NCI-H345 (cell line): Measurements from ENCODE around the gene IPO4.

ENCODE experiments used
- DNase-seq: peaks from one replicate; lab custom pipeline; 2025; lab: John Stamatoyannopoulos, UW

IPO4 gene

GRCh38 chr14:24176599-24176998, 12.0 kb downstream of the IPO4 start:
- no peak for DNase-seq

- no peak for DNase-seq
Measured at GRCh38 chr14:24172871-24173281, 15.7 kb downstream of the IPO4 start.

DNA sequence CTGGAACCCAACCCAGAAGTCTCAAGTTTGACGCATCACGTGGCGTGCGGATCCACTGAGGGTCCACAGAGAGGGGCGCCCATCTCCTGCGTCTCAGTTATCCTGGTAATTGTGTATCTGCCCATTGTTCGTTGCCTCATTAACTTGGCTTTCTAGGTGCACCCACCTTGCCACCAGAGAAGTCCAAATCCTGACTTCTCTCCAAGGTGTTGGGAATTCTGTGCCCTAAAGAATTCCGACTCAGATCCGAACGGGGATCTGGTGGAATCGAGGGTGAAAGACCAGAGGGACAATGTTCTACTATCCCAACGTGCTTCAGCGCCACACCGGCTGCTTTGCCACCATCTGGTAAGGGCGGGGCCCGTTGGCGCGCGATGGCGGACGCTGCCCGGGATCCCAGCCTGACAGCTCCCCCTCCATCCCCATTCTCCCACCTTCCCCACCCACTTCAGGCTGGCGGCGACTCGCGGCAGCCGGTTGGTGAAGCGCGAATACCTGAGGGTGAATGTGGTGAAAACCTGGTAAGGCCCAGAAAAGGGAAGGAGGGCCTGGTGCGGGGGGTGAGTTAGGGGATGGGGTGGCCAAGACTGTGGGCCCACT, 16.3 kb downstream of the IPO4 start:
- no peak for DNase-seq

- peak; percentile 92 for DNase-seq
Measured at GRCh38 chr14:24171422-24172260, 17.0 kb downstream of the IPO4 start, which contains the start of gene REC8. TSS of gene REC8 (plus strand) at chr14:24172080. CDS start at chr14:24172553, 473 bp downstream.

DNA sequence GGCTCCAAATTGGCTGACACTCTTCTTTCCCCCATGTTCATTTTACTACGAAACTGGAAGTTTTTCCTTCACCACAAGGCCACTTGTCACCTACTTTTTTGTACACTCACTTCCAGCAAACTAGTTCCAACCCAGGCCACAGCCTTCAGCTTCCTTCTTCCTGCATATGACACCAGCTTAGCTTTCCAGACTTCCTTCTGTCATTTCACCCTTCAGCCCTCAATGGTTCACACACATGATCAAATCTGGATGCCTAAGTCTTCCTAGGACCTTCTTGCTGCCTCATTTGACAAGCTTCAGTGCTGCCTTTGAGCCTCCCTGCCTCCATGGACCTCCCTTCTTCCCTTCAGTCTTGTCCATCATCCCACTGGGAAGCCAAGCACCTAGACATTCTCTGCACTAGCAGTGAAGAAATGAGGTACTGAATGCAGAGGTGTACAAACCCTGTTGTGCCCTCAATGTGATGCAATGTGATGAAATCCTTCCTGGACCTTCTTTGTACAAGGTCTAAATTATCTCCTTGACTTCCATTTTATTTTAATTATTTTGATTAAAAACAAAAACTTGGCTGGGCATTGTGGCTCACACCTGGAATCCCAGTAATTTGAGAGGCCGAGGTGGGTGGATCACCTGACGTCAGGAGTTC, 21.0 kb downstream of the IPO4 start:
- DNase-seq: no peak

DNA sequence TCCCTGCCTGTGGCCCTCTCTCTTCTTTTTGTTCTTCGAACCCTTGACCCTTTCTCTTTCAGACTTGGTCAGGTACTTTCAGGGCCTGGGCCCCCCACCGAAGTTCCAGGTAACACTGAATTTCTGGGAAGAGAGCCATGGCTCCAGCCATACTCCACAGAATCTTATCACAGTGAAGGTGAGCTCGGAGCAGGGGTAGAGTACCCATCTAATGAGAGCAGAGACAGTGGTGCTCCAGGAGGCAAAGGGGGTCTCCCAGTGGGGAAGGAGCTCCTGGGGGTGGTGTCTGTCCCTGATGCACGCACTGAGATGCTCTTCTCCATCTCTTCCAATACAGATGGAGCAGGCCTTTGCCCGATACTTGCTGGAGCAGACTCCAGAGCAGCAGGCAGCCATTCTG, 22.8 kb downstream of the IPO4 start:
- DNase-seq: no peak

GRCh38 chr14:24164518-24164991, 24.1 kb downstream of the IPO4 start:
- DNase-seq: no peak

DNA sequence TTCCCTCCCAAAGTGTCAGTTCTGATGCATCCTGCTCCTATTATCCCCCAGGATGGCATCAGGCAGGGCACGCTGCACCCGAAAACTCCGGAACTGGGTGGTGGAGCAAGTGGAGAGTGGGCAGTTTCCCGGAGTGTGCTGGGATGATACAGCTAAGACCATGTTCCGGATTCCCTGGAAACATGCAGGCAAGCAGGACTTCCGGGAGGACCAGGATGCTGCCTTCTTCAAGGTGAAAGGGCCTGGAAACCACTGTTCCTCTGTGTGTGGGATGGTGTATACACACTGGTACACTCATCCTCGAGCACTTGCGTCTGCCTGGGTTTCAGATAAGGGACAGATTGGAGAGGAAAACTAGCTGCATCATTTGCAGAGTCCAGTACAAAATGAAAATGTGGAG, 26.5 kb downstream of the IPO4 start:
- no peak for DNase-seq

DNA sequence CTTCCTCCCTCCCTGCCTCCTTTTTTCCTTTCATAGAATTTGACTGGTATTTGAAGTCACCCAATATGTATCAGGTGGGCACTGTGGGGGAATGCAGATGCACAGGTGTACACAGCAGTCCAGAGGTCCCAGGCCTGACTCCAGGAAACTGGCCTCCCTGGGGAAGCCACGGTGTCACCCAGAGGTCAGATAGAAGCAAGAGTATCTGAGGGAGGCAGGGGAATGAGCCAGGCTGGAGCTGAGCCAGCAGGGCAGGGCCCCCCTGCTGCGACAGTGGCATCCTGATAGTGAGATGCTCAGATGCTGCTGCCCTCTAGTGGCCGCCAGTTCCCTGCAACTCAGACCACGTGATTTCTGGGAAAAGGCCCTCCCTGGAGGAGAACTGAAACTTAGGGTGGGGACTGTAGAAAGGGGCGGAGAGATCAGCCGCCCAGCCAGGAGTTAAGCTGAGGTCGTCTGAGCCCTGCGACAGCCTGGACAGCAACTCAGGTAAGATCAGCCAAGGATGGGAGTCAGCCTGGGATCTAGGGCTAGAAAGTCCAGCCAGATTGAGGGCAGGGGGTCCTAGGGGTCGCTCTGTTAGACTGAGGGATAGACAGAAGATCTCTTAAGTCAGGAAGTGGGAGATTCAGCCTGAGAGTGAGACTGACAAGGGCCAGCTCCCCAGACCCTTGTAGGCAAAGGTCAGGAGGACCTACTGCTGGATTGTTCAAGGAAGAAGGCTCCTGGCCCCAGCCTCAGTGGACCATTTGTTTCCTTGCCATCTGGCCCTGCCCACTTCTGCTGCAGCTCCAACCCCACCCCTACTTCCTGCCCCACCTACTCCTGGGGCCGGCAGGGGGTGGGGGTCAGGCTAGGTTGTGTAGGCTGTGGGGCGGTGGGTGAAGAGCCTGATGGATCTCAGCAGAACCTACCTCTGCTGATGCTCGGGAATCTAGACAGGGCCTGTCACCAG, 27.5 kb downstream of the IPO4 start, which contains the start of gene IRF9:
TSS of gene IRF9 (plus strand) at position 416 of the 955 bp plus-strand sequence. CDS start 880 bp downstream, outside the sequence.
- peak; percentile 96 for DNase-seq

DNA sequence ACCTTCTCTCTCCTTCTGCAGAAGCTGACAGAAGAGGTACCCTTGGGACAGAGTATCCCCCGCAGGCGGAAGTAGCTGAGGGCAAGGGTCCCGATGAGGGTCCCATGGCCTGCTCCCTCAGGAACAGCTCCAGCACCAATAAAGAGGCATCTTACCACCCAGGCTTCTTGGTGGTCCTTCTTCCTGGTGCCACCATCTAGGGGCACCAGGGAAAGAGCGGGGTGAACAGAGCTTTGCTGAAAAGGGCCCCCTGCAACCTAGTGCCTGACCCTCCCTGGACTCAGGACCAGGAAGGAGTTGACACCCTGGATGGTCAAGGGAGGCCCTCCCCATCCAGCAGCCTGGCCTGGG, 28.1 kb downstream of the IPO4 start:
- no peak for DNase-seq

GRCh38 chr14:24159777-24160498, 28.7 kb downstream of the IPO4 start:
- no peak for DNase-seq

- no peak for DNase-seq
Measured at GRCh38 chr14:24157331-24157730, 31.3 kb downstream of the IPO4 start.

DNA sequence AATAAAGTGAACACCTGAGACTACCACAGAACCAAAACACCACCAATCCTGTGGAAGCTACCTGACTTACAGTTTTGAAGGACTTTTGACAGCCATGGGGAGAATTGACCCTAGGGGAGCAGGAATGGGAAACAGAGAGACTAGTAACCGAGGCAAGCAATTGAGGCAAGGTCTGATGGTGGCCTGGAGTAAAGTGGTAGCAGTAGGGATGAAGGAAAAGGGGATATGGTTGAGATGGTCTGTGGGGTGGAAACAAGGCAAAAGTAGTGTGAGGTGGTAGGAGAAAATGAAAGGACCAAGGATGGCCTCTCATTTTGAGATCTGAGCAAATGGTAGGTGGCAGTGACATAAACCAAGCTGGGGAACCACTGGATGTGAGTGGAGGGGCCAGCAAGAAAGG, 31.8 kb downstream of the IPO4 start:
- no peak for DNase-seq

DNA sequence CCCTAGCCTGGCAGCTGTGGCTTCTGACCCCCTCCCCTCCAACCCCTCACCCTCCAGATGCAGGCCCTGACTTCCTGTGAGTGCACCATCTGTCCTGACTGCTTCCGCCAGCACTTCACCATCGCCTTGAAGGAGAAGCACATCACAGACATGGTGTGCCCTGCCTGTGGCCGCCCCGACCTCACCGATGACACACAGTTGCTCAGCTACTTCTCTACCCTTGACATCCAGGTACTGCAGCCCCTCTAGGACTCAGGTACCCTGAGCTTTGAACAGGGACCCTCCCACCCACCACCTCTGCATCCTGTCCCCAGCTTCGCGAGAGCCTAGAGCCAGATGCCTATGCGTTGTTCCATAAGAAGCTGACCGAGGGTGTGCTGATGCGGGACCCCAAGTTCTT, 33.5 kb downstream of the IPO4 start:
- DNase-seq: no peak

DNA sequence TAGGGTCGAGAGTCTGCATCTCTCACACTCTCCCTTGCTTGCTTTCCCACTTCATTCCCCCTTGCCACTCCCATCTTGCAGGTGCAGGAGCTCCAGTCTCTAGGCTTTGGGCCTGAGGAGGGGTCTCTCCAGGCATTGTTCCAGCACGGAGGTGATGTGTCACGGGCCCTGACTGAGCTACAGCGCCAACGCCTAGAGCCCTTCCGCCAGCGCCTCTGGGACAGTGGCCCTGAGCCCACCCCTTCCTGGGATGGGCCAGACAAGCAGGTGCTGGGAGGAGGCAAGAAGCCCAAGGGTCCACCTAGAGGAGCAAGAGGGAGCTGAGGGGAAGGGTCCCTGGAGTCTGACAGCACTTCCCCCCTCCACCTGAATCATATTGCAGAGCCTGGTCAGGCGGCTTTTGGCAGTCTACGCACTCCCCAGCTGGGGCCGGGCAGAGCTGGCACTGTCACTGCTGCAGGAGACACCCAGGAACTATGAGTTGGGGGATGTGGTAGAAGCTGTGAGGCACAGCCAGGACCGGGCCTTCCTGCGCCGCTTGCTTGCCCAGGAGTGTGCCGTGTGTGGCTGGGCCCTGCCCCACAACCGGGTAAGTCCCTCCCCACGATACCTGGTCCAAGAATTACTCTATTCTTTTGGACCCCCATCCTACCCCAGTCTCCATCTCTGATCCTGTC, 37.1 kb downstream of the IPO4 start:
- no peak for DNase-seq

GRCh38 chr14:24150993-24151392, 37.6 kb downstream of the IPO4 start:
- no peak for DNase-seq

DNA sequence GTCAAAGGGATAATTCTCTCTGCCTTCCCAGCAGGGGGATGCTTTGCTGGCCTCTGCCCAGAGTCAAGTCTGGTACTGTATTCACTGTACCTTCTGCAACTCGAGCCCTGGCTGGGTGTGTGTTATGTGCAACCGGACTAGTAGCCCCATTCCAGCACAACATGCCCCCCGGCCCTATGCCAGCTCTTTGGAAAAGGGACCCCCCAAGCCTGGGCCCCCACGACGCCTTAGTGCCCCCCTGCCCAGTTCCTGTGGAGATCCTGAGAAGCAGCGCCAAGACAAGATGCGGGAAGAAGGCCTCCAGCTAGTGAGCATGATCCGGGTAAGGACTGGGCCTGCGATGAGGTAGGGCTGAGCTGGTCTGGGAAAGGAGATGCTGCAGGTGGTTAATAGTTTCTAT, 38.0 kb downstream of the IPO4 start:
- no peak for DNase-seq

GRCh38 chr14:24150061-24150460, 38.6 kb downstream of the IPO4 start:
- DNase-seq: no peak

GRCh38 chr14:24149302-24149969, 39.2 kb downstream of the IPO4 start:
- DNase-seq: no peak
